SU-DHL-6 (cell line): ENCODE results near the gene PEX26.

Source experiments
- H2AFZ ChIP-seq: fragments of 200-600 bp; sonication (generic); 2 replicates; pipeline ENCODE4 v1.6.1; 2014; ENCODE audit warnings: low read depth, mild to moderate bottlenecking, moderate library complexity, mixed read lengths, antibody characterized with exemption, low read length; ENCODE audit not compliant: severe bottlenecking
- H3F3A ChIP-seq: fragments of 200-600 bp; shearing (Covaris generic); 2 replicates; pipeline ENCODE4 v1.6.0; 2016; ENCODE audit warnings: antibody characterized with exemption, mild to moderate bottlenecking; ENCODE audit not compliant: insufficient read depth
- H3K27ac ChIP-seq: fragments of 200-600 bp; sonication (generic); 2 replicates; pipeline ENCODE4 v1.5.1; 2016; ENCODE audit warnings: low read depth, mild to moderate bottlenecking, low read length, moderate library complexity, mixed read lengths
- H3K27me3 ChIP-seq: fragments of 200-600 bp; sonication (generic), shearing (Covaris generic); 2 replicates; pipeline ENCODE4 v1.6.0; 2014; ENCODE audit warnings: mild to moderate bottlenecking, low read length
- H3K36me3 ChIP-seq: fragments of 200-600 bp; sonication (generic); 2 replicates; pipeline ENCODE4 v1.6.1; 2014; ENCODE audit warnings: mild to moderate bottlenecking, low read length, mixed read lengths
- H3K4me2 ChIP-seq: fragments of 300-600, 200-600 bp; shearing (Covaris generic), sonication (generic); 2 replicates; pipeline ENCODE4 v1.6.0; 2014; ENCODE audit warnings: low read length, low read depth, mild to moderate bottlenecking; ENCODE audit not compliant: poor library complexity, severe bottlenecking
- H3K4me3 ChIP-seq: fragments of 200-600 bp; sonication (generic); 2 replicates; pipeline ENCODE4 v1.5.1; 2014; ENCODE audit warnings: antibody characterized with exemption, low read length, mild to moderate bottlenecking, mixed read lengths; ENCODE audit not compliant: insufficient read depth, poor library complexity, severe bottlenecking
- H3K79me2 ChIP-seq: fragments of 200-600 bp; sonication (generic); 2 replicates; pipeline ENCODE4 v1.6.1; 2014; ENCODE audit warnings: mild to moderate bottlenecking, low read length, moderate library complexity; ENCODE audit not compliant: insufficient read depth
- H3K9ac ChIP-seq: fragments of 200-600 bp; sonication (generic); 2 replicates; pipeline ENCODE4 v1.7.0; 2014; ENCODE audit warnings: mild to moderate bottlenecking, low read length
- H3K9me2 ChIP-seq: fragments of 200-600 bp; sonication (generic); replicated peaks from 2 replicates; pipeline ENCODE4 v1.6.1; 2014; ENCODE audit warnings: low read length; ENCODE audit not compliant: insufficient read depth
- H3K9me3 ChIP-seq: fragments of 200-600 bp; sonication (generic); 2 replicates; pipeline ENCODE4 v1.6.1; 2014; ENCODE audit warnings: low read length, mixed read lengths; ENCODE audit not compliant: insufficient read depth
- H4K20me1 ChIP-seq: fragments of 200-600 bp; sonication (generic); 2 replicates; pipeline ENCODE4 v1.6.1; 2014; ENCODE audit warnings: low read depth, mild to moderate bottlenecking, antibody characterized with exemption, low read length, moderate library complexity, mixed read lengths
- CTCF ChIP-seq: fragments of 200-600 bp; sonication (generic); IDR thresholded peaks from one replicate; pipeline ENCODE4 v1.5.1; 2017; ENCODE audit warnings: antibody characterized with exemption, mild to moderate bottlenecking, low read length, moderate library complexity; ENCODE audit not compliant: insufficient read depth, poor library complexity, severe bottlenecking
- EZH2phosphoT487 ChIP-seq: fragments of 200-600 bp; sonication (generic), shearing (Covaris generic); conservative IDR thresholded peaks from 2 replicates; pipeline ENCODE4 v1.6.1; 2018; ENCODE audit warnings: mild to moderate bottlenecking, antibody characterized with exemption, low read length, moderate library complexity, mixed read lengths

The PEX26 gene

GRCh38 chr22:18091478-18091877, 13.7 kb downstream of the PEX26 start:
- Histone ChIP-seq H3K79me2 (no peaks in the 10 kb centered on the region), H3F3A (no peaks in the 10 kb centered on the region), H3K4me2 (no peak overlapping the region), H4K20me1 (no peaks in the 10 kb centered on the region), H3K4me3 (no peak overlapping the region), H3K27me3 (no peaks in the 10 kb centered on the region), H3K9ac (no peak overlapping the region), H2AFZ (no peak overlapping the region), H3K36me3 (no peaks in the 10 kb centered on the region), H3K9me3 (no peaks in the 10 kb centered on the region), H3K9me2 (no peaks in the 10 kb centered on the region), H3K27ac (no peak overlapping the region)
- TF ChIP-seq CTCF (no peak), EZH2phosphoT487 (no peak)

GRCh38 chr22:18091916-18092526, 14.2 kb downstream of the PEX26 start:
- no peaks in the 10 kb centered on the region for H3F3A ChIP-seq
- TF ChIP-seq CTCF (no peak), EZH2phosphoT487 (no peak)
- no peak overlapping the region for H3K9ac ChIP-seq
- H3K27me3 ChIP-seq: no peaks in the 10 kb centered on the region
- no peak overlapping the region for H3K27ac ChIP-seq
- no peak overlapping the region for H3K4me2 ChIP-seq
- no peak overlapping the region for H3K4me3 ChIP-seq
- H3K9me2 ChIP-seq: no peaks in the 10 kb centered on the region
- H2AFZ ChIP-seq: no peak overlapping the region
- H3K9me3 ChIP-seq: no peaks in the 10 kb centered on the region
- no peaks in the 10 kb centered on the region for H3K36me3 ChIP-seq
- no peaks in the 10 kb centered on the region for H4K20me1 ChIP-seq
- H3K79me2 ChIP-seq: no peaks in the 10 kb centered on the region

- no peaks in the 10 kb centered on the region for H3K9me3 ChIP-seq
- TF ChIP-seq EZH2phosphoT487 (no peak), CTCF (no peak)
- H3K9ac ChIP-seq: no peak overlapping the region
- H4K20me1 ChIP-seq: no peaks in the 10 kb centered on the region
- no peaks in the 10 kb centered on the region for H3F3A ChIP-seq
- H3K27ac ChIP-seq: no peak overlapping the region
- H3K4me2 ChIP-seq: no peak overlapping the region
- H2AFZ ChIP-seq: no peak overlapping the region
- H3K9me2 ChIP-seq: no peaks in the 10 kb centered on the region
- no peaks in the 10 kb centered on the region for H3K36me3 ChIP-seq
- H3K27me3 ChIP-seq: no peaks in the 10 kb centered on the region
- no peaks in the 10 kb centered on the region for H3K79me2 ChIP-seq
- H3K4me3 ChIP-seq: no peak overlapping the region
Observed at GRCh38 chr22:18093661-18094060, 15.9 kb downstream of the PEX26 start.
